ENCODE data around the gene GH1. TPM values are rescaled to one million over a fixed set of nuclear protein-coding genes. Genes with fewer than 3 reads are reported as not detected.
"Not testable (repeated sequence)": the region's sequence is repeated elsewhere in the genome, so short reads cannot be mapped to it uniquely, and the experiment has no call there.

Gene GH1
- polyA plus RNA-seq = 2.0 TPM

GRCh38 chr17:63918789-63919305 lies at the start of gene GH1:
Gene GH1 (minus strand): TSS chr17:63918839. CDS start chr17:63918776, 63 bp downstream.
- not testable (repeated sequence) for H3K9me3 Mint-ChIP-seq, H3K36me3 Mint-ChIP-seq, H3K27me3 Mint-ChIP-seq
- H3K4me1 Mint-ChIP-seq = peaks cover 24 to 46% (median 40%) of the 10 kb centered on the region in 3 donors
- peak within 1 kb of the TSS; percentile 30 to 74 (median 64) for H3K4me3 Mint-ChIP-seq
- H3K27ac Mint-ChIP-seq = peak within 1 kb of the TSS; percentile 1 to 64 (median 33)

GRCh38 chr17:63967953-63968352 lies 49.3 kb upstream of the GH1 start:
- H3K36me3 Mint-ChIP-seq = peaks cover 4% of the 10 kb centered on the region
- peaks cover 0 to 4% (median 4%) of the 10 kb centered on the region in 3 donors for H3K4me1 Mint-ChIP-seq
- no peaks in the 10 kb centered on the region for H3K9me3 Mint-ChIP-seq
- no peaks in the 10 kb centered on the region for H3K27me3 Mint-ChIP-seq
- no peak overlapping the region for H3K27ac Mint-ChIP-seq
- H3K4me3 Mint-ChIP-seq = no peak overlapping the region

GRCh38 chr17:63966646-63967264 lies 48.1 kb upstream of the GH1 start:
- H3K27me3 Mint-ChIP-seq = no peaks in the 10 kb centered on the region
- peaks cover 4% of the 10 kb centered on the region for H3K36me3 Mint-ChIP-seq
- no peak overlapping the region for H3K4me3 Mint-ChIP-seq
- no peaks in the 10 kb centered on the region for H3K9me3 Mint-ChIP-seq
- H3K27ac Mint-ChIP-seq = peak overlapping the region in 1 of 3 donors; percentile 17
- H3K4me1 Mint-ChIP-seq = peaks cover 0 to 8% (median 4%) of the 10 kb centered on the region in 3 donors

- Mint-ChIP-seq H3K27ac (peak overlapping the region in 1 of 3 donors; percentile 36), H3K27me3 (no peaks in the 10 kb centered on the region), H3K36me3 (no peaks in the 10 kb centered on the region), H3K4me1 (peaks cover 0 to 11% (median 4%) of the 10 kb centered on the region in 3 donors), H3K4me3 (no peak overlapping the region), H3K9me3 (no peaks in the 10 kb centered on the region)
These were observed 44.5 kb upstream of the GH1 start for GRCh38 chr17:63963123-63963522.

DNA sequence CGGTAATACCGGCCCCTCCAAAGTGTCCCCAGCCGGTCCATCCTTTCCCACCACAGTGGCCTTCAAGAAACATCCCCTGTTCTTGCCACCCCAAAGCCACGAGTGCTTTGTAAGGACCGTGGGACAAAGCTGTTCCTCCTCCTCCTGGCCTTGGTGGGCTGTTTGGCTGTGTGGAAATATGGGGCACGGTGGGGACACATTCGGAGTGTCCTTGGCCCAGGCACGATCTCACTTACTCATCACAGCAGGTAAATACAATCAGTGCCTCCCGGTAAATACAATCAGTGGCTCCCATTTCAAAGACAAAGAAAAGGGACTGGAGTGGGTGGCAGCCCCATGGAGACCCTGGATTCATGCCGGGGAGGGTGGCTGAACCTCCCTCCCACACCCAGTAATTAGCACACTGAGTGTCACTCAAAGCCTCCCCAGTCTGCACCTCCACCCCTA lies 43.7 kb upstream of the GH1 start:
- Mint-ChIP-seq H3K4me3 (peak overlapping the region in 1 of 4 donors; percentile 60), H3K36me3 (no peaks in the 10 kb centered on the region), H3K27me3 (no peaks in the 10 kb centered on the region), H3K4me1 (peaks cover 0 to 12% (median 4%) of the 10 kb centered on the region in 3 donors), H3K27ac (no peak overlapping the region), H3K9me3 (no peaks in the 10 kb centered on the region)

DNA sequence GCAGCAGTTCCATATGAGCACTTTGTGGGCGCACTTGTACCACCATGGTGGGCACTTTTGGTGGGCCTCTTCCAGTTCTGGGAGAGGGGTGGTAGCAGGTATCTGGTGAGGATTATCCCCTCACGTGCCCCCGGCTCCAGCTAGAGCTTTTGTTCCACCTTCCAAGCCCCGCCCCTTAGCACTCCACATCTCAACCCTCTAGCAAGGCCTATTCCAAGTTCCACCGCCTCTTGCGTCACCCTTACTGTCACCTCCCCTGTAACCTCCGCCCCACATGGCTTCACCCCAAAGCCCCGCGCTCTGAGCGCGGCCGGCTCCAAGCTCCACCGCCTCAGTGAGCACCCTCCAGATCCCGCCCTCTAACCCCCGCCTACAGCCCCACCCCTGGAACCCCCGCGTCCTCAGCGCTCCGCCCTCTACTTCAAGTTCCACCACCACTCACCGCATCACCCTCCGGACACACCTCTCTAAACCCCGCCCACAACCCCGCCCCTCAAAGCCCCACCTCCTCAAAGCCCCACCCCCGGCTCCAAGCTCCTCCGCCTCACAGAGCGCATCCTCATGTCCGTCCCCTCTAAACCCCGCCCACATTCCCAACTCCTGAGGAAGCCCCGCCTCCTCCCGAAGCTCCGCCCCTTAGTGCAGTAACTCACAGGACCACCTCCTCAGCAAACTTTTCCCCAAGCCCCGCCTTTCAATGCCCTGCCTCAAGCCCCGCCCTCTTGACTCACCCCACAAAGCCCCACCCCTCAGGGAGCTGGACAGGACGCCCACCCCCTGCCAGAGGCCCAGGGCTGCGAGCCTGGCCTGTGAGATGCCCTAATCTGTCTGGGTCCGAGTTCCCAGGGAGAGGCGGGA lies 42.9 kb upstream of the GH1 start:
- Mint-ChIP-seq H3K36me3 (peaks cover 1% of the 10 kb centered on the region), H3K9me3 (no peaks in the 10 kb centered on the region), H3K27ac (no peak overlapping the region), H3K4me3 (peak overlapping the region in 2 of 4 donors; percentile 69 to 76), H3K4me1 (peaks cover 0 to 11% (median under 1%) of the 10 kb centered on the region in 3 donors), H3K27me3 (no peaks in the 10 kb centered on the region)

GRCh38 chr17:63960430-63960829 lies 41.8 kb upstream of the GH1 start:
- H3K27ac Mint-ChIP-seq = no peak overlapping the region
- H3K4me1 Mint-ChIP-seq = peaks cover 1 to 11% (median 8%) of the 10 kb centered on the region in 3 donors
- H3K4me3 Mint-ChIP-seq = no peak overlapping the region

DNA sequence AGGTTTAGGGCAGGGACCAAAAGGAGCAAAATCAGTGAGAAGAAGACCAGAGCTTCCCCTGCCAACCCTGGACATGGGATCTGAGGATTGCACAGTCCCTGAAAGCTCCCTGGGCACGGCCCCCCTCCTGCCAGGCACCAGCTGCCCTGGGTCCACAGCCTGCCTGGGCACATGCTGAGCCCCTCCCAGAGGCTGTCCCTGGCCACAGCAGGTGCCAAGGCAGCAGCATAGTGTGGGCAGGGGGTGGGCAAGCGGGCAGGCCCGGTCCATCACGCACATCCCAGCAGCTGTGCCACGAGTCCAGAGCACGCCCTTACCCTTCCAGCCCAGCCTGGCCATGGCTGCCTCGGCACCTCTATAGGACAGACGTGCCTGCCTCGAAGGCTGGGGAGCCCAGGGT lies 41.4 kb upstream of the GH1 start:
- Mint-ChIP-seq H3K27ac (peak overlapping the region in 1 of 3 donors; percentile 62), H3K27me3 (no peaks in the 10 kb centered on the region), H3K36me3 (peaks cover 1% of the 10 kb centered on the region), H3K4me3 (no peak overlapping the region), H3K4me1 (peaks cover 4 to 13% (median 12%) of the 10 kb centered on the region in 3 donors), H3K9me3 (no peaks in the 10 kb centered on the region)

More at GRCh38 chr17:63960430-63960829, 41.8 kb upstream of the GH1 start:
- Mint-ChIP-seq H3K27me3 (no peaks in the 10 kb centered on the region), H3K36me3 (peaks cover 1% of the 10 kb centered on the region), H3K9me3 (no peaks in the 10 kb centered on the region)

DNA sequence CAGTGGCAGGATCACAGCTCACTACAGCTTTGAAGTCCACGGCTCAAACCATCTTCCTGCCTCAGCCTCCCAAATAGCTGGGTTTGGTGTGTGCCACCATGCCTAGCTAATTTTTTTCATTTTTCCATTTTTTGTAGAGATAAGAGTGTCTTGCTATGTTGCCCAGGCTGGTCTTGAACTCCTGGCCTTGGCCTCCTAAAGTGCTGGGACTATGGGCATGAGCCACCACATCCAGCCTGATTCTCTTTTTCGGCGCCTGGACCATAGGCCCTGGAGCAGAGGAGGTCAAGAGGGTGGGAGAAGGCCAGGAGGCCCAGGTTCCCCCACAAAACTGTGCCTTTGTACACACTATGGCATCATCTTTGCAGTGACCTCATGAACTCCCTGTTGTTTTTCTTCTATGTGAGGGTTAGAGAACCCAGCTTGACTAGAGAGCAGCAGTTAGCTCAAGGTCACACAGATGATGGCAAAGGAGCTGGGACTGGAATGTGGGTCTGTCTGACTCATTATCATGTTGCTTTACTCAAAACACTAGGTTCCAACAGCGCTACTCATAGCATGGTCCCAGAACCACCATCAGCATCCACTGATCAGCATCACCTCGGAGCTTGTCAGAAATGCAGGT lies 37.8 kb upstream of the GH1 start:
- no peaks in the 10 kb centered on the region for H3K9me3 Mint-ChIP-seq
- peaks cover 16 to 24% (median 17%) of the 10 kb centered on the region in 3 donors for H3K4me1 Mint-ChIP-seq
- H3K4me3 Mint-ChIP-seq = peak overlapping the region in 1 of 4 donors; percentile 45
- no peaks in the 10 kb centered on the region for H3K27me3 Mint-ChIP-seq
- H3K36me3 Mint-ChIP-seq = peaks cover 1% of the 10 kb centered on the region
- peak overlapping the region; percentile 39 to 88 (median 88) for H3K27ac Mint-ChIP-seq

DNA sequence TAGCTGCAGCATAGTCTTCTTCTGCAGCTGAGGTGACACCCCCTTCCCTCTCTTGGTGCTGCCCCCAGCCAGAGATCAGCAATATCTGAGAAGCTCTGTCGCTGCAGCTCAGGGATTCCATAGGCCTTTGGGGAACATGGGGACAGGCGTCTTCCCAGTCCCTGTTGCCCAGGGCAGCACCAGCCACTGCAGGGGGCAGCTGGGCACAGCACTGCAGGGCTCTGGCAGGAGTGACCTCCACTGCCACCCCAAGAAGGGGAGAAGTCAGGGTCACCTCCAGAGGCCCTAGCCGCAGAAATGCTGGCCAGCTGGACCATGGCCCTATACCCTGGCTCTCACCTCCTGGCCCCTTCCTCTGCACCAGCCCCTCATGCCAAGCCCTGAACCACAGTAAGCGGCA lies 37.2 kb upstream of the GH1 start:
- Mint-ChIP-seq H3K27me3 (no peaks in the 10 kb centered on the region), H3K27ac (peak overlapping the region in 2 of 3 donors; percentile 88), H3K4me3 (peak overlapping the region in 2 of 4 donors; percentile 11 to 81)

GRCh38 chr17:63955232-63955631 lies 36.6 kb upstream of the GH1 start:
- H3K4me3 Mint-ChIP-seq = peak overlapping the region in 1 of 4 donors; percentile 11
- peaks cover 19 to 29% (median 22%) of the 10 kb centered on the region in 3 donors for H3K4me1 Mint-ChIP-seq
- H3K36me3 Mint-ChIP-seq = peaks cover 1% of the 10 kb centered on the region
- no peaks in the 10 kb centered on the region for H3K27me3 Mint-ChIP-seq
- H3K27ac Mint-ChIP-seq = peak overlapping the region in 2 of 3 donors; percentile 87 to 88
- H3K9me3 Mint-ChIP-seq = no peaks in the 10 kb centered on the region

More for the DNA sequence above, 37.2 kb upstream of the GH1 start:
- no peaks in the 10 kb centered on the region for H3K9me3 Mint-ChIP-seq
- peaks cover 1% of the 10 kb centered on the region for H3K36me3 Mint-ChIP-seq
- peaks cover 18 to 29% (median 21%) of the 10 kb centered on the region in 3 donors for H3K4me1 Mint-ChIP-seq

- Mint-ChIP-seq H3K27me3 (no peaks in the 10 kb centered on the region), H3K27ac (peak overlapping the region; percentile 87 to 94 (median 90)), H3K36me3 (peaks cover 1% of the 10 kb centered on the region), H3K4me1 (peaks cover 19 to 29% (median 22%) of the 10 kb centered on the region in 3 donors), H3K9me3 (no peaks in the 10 kb centered on the region), H3K4me3 (peak overlapping the region; percentile 11 to 93 (median 72))
These were observed 35.9 kb upstream of the GH1 start for GRCh38 chr17:63954402-63955063.

GRCh38 chr17:63950940-63951907 lies 32.6 kb upstream of the GH1 start:
- Mint-ChIP-seq H3K9me3 (no peaks in the 10 kb centered on the region), H3K4me1 (peaks cover 20 to 28% (median 22%) of the 10 kb centered on the region in 3 donors), H3K27ac (peak overlapping the region in 2 of 3 donors; percentile 11 to 59), H3K27me3 (no peaks in the 10 kb centered on the region), H3K4me3 (peak overlapping the region in 1 of 4 donors; percentile 5), H3K36me3 (no peaks in the 10 kb centered on the region)

All from IgD-negative memory B cell (primary cell).